Thoracic aorta (tissue), 2 donors: ENCODE measurements around the gene JCHAIN. TPM values are rescaled to one million over a fixed set of nuclear protein-coding genes. Genes with fewer than 3 reads are reported as not detected.

Source experiments
- ATAC-seq: fragments of 150-250 bp; one replicate; pipeline ENCODE4 v1.8.0; 2017; ENCODE audit warnings: low read depth; ENCODE audit not compliant: insufficient number of reproducible peaks, low FRiP score
- DNase-seq: peaks from one replicate; pipeline ENCODE4 v3.0.0-alpha.2; 2020; ENCODE audit warnings: low spot score
- H3K27ac ChIP-seq, 2 donors: fragments of 200-600 bp; sonication (generic); 1 replicate in 1 of 2; 2 replicates in 1 of 2; pipeline ENCODE4 v1.5.1; 2016; ENCODE audit warnings: mild to moderate bottlenecking in 2 of 2, moderate library complexity in 2 of 2
- H3K27me3 ChIP-seq: fragments of 200-600 bp; sonication (generic); replicated peaks from 2 replicates; pipeline ENCODE4 v1.6.0; 2016; ENCODE audit warnings: mild to moderate bottlenecking; ENCODE audit not compliant: insufficient read depth
- H3K36me3 ChIP-seq: fragments of 200-600 bp; sonication (generic); one replicate; pipeline ENCODE4 v1.5.1; 2016
- H3K4me1 ChIP-seq, 2 donors: fragments of 200-600 bp; sonication (generic); 1 replicate in 1 of 2; 2 replicates in 1 of 2; pipeline versions ENCODE4 v1.5.1 to v1.6.0; 2016; ENCODE audit warnings: low read depth in 2 of 2, mild to moderate bottlenecking in 1 of 2; ENCODE audit not compliant: control insufficient read depth in 1 of 2
- H3K4me3 ChIP-seq: fragments of 200-600 bp; sonication (generic); 2 replicates; pipeline ENCODE4 v1.5.1; 2016; ENCODE audit warnings: mild to moderate bottlenecking
- H3K9me3 ChIP-seq: fragments of 200-600 bp; sonication (generic); 2 replicates; pipeline ENCODE4 v1.5.1; 2016
- total RNA-seq, 2 donors: library from RNA; depleted of rRNA; stranded (reverse); fragments of >200 nt; gene quantifications; one replicate each; pipeline versions ENCODE4 v1.1.0 to v1.2.3, GENCODE V29; 2016
- TF ChIP-seq, protein P1 (sequence below): fragments of 200-600 bp; sonication (generic); IDR thresholded peaks from one replicate; pipeline ENCODE4 v1.5.1; 2019; ENCODE audit warnings: antibody characterized with exemption

JCHAIN gene
- total RNA-seq, 2 donors from 2014 or later, result 1.6 to 7.9 TPM

DNA sequence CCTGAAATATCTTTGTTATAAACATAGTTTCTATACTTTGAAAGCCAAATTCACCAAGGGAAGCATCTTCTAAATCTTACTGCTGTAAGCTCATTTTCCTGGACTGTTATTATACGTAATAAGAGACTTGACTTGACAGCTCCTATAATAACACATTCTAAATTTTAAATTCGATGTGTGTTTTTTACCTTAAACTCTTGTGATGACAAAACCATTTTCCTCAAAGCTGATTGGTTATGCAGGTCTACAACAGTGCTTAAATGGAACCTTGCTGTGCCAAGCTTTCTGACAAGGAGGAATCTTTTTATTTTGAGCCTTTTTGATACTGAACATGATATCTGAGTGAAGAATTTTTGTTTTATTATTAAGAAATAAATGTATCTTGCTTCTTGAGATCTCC lies 37.9 kb downstream of the JCHAIN start, which contains the start of gene ENAM:
TSS of gene ENAM (plus strand) at position 301 of the 400 bp plus-strand sequence. CDS start 757 bp downstream, outside the sequence.
- Histone ChIP-seq H3K27me3 (no peaks in the 10 kb centered on the region), H3K4me1 (no peaks in the 10 kb centered on the region), H3K4me3 (no peak within 1 kb of the TSS), H3K27ac (no peak within 1 kb of the TSS), H3K9me3 (no peaks in the 10 kb centered on the region), H3K36me3 (no peaks in the 10 kb centered on the region)
- ATAC-seq (no peak), DNase-seq (no peak)
- TF ChIP-seq, protein P1, sequence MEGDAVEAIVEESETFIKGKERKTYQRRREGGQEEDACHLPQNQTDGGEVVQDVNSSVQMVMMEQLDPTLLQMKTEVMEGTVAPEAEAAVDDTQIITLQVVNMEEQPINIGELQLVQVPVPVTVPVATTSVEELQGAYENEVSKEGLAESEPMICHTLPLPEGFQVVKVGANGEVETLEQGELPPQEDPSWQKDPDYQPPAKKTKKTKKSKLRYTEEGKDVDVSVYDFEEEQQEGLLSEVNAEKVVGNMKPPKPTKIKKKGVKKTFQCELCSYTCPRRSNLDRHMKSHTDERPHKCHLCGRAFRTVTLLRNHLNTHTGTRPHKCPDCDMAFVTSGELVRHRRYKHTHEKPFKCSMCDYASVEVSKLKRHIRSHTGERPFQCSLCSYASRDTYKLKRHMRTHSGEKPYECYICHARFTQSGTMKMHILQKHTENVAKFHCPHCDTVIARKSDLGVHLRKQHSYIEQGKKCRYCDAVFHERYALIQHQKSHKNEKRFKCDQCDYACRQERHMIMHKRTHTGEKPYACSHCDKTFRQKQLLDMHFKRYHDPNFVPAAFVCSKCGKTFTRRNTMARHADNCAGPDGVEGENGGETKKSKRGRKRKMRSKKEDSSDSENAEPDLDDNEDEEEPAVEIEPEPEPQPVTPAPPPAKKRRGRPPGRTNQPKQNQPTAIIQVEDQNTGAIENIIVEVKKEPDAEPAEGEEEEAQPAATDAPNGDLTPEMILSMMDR, result no peak

DNA sequence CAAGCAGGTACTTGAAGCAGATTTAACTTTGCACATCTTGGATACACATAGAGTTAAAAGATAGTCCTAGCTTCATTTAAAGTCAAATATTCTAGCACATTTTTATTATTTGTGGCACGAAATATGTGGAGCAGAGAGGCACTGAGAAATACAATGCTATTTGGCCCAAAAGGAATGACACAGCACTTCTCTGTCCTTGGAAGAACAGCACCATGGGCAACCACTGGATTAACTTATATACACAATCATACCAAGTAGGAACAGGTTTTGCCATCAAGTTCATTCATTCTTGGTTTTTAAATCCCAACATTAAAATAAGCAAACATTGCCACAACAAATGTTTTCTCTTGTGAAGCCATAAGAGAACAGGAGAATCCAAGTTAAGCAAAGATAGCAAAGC lies 38.7 kb downstream of the JCHAIN start:
- ATAC-seq, result no peak
- Histone ChIP-seq H3K27me3 (no peaks in the 10 kb centered on the region), H3K27ac (no peak overlapping the region), H3K36me3 (no peaks in the 10 kb centered on the region), H3K4me1 (no peaks in the 10 kb centered on the region), H3K4me3 (no peak overlapping the region), H3K9me3 (no peaks in the 10 kb centered on the region)
- no peak for DNase-seq
- TF ChIP-seq, protein P1, result no peak

DNA sequence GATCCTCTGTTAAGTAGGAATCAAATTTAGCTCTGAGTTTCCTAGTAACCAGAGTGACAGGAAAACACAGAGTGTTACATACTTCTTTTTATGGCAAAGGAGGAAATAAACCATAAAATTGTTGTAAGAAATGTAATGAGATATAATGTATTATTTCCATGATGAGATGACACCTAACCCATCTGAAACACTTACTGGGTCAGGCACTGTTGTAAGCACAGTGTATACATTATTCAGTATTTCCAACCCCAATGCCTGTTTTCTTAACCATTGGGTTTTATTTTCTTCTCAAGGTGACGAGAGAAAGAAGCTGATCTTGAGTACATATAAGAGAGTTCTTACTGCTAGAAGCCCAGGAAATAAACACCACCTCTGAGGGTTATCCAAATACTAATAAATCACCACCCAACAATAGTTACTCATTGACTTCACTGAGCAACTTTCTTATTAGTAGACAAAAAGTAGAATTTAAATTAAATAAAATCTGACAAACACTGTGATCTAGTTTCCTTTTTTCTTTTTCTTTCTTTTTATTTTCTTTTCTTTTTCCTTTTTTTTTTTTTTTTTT lies 42.0 kb downstream of the JCHAIN start:
- H3K27ac ChIP-seq, result no peak overlapping the region
- no peaks in the 10 kb centered on the region for H3K36me3 ChIP-seq
- DNase-seq (no peak), ATAC-seq (no peak)
- H3K27me3 ChIP-seq, result no peaks in the 10 kb centered on the region
- no peak overlapping the region for H3K4me3 ChIP-seq
- no peaks in the 10 kb centered on the region for H3K9me3 ChIP-seq
- no peaks in the 10 kb centered on the region for H3K4me1 ChIP-seq
- TF ChIP-seq, protein P1, result no peak

DNA sequence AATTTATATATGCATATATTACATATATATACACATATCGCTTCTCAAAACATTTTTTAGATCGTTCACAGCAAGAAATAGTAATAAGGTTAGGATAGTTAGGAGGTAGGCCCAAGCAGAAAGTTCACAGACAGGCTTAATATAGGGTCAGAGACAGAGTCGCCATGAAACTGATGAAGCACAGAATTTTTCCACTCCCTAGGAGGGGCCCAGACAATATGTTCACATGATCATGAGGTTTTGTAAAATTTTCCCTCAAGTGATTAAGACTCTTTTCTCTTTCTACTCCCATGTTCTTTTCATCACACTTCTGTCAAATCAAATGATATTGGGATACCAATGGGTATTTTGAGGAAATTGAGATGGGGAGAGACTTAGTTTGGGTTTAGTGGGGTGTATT lies 43.0 kb downstream of the JCHAIN start:
- H3K9me3 ChIP-seq, result no peaks in the 10 kb centered on the region
- TF ChIP-seq, protein P1, result no peak
- no peak for ATAC-seq
- no peaks in the 10 kb centered on the region for H3K4me1 ChIP-seq
- H3K27ac ChIP-seq, result no peak overlapping the region
- H3K36me3 ChIP-seq, result no peaks in the 10 kb centered on the region
- DNase-seq, result no peak
- no peaks in the 10 kb centered on the region for H3K27me3 ChIP-seq
- H3K4me3 ChIP-seq, result no peak overlapping the region

DNA sequence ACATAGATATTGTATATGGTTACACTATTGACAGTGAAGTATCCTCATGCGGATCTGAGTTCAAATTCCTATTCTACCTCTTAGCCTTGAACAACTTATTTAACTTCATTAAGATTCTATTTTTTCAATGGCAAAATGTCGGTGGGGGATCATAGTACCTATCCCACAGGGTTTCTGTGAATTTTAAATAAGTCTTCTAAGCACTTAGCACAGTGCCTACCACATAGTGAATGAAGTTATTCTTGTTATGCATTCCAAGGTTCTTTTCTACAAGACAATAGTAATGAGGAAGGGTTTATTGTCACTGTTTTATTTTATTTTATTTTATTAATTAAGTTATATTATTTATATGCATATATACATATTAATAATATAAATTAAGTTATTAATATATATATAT lies 46.5 kb downstream of the JCHAIN start:
- H3K27ac ChIP-seq, result no peak overlapping the region
- ATAC-seq (no peak), DNase-seq (no peak)
- H3K4me3 ChIP-seq, result no peak overlapping the region
- H3K9me3 ChIP-seq, result no peaks in the 10 kb centered on the region
- H3K4me1 ChIP-seq, result no peaks in the 10 kb centered on the region
- H3K27me3 ChIP-seq, result no peaks in the 10 kb centered on the region
- no peaks in the 10 kb centered on the region for H3K36me3 ChIP-seq
- TF ChIP-seq, protein P1, result no peak
